Stimulated activated CD8-positive, alpha-beta memory T cell treated with anti-CD3 and anti-CD28 coated beads, Interleukin-2, amount 100 ng/mL, for 48 hours (primary cell): ENCODE measurements around the gene GPR132.
"Not testable (repeated sequence)": the region's sequence is repeated elsewhere in the genome, so short reads cannot be mapped to it uniquely, and the experiment has no call there.

Source experiments
- DNase-seq, 2 donors: peaks; one replicate each; pipeline ENCODE4 v3.0.0-alpha.2; 2020; ENCODE audit warnings: low read depth in 2 of 2

The GPR132 gene, protein sequence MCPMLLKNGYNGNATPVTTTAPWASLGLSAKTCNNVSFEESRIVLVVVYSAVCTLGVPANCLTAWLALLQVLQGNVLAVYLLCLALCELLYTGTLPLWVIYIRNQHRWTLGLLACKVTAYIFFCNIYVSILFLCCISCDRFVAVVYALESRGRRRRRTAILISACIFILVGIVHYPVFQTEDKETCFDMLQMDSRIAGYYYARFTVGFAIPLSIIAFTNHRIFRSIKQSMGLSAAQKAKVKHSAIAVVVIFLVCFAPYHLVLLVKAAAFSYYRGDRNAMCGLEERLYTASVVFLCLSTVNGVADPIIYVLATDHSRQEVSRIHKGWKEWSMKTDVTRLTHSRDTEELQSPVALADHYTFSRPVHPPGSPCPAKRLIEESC

DNA sequence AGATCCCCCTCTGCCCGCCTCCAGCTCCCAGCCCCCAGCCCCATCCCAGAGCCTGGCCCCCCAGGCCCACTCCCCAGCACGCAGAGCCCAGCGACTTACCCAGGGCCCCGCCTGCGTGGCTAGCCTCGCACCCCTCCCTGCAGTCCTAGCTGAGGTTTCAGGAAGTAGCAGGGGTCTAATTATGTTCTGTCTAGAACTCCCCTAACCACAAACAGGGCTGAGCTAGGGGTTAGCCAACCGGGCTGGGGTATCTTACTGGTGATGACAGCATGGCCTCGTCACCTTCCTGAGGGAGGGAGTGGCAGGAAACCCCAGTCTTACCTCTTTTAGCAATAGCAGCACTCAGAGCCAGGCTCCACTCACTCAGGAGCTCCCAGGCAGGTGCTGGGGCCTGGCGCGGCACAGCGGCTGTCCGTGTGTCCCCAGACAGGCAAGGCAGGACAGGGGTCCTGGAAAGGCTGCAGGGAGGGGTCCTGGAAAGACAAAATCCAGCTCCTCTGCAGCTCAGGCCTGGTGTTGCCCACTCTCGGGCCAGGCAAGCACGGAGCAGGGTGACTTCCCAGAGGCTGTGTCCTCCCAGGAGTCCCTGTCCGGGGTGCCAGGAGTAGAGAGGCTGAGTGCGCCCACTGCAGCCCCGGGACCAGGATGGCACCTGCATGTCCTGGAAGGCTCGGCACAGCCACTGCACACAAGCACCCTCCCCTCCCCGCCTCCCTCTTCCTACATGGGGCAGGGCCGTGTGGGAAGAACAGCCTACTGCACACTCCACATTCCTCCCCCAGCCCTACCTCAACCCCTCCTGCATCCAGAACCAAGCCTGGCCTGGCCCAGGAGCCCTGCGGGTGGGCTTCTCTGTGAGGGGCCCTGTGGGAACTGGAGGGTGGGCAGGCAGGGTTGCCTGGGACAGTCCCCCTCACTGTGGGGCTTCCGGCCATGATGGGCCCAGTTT, at the start of gene GPR132:
Gene GPR132 (minus strand): TSS at position 151 of the 949 bp plus-strand sequence. CDS start 10,010 bp downstream, outside the sequence.
- DNase-seq: peak; percentile 67 to 78

DNA sequence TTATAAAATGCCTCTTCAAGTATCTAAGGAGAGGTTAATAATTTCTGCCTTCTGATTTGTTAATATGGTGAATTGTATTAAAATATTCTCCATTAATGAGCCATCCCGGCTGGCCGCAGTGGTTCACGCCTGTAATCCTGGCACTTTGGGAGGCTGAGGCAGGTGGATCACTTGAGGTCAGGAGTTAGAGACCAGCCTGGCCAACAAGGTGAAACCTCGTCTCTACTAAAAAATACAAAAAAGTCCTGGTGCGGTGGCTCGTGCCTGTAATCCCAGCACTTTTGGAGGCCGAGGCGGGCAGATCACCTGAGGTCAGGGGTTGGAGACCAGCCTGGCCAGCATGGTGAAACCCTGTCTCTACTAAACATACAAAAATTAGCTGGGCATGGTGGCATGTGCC, 44.0 kb upstream of the GPR132 start:
- not testable (repeated sequence) for DNase-seq

DNA sequence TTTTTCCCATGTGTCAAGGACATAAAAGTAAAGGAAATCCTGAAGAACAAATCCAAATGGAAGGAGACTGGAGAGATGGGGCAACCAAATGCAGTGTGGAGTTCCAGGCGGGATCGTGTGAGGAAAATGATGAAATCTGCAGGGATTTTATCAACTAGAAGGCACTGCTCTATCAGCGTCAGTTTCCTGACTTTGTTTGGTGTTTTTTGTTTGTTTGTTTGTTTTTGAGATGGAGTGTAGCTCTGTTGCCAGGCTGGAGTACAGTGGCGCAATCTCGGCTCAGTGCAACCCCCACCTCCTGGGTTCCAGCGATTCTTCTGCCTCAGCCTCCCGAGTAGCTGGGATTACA, 43.3 kb upstream of the GPR132 start:
- no peak for DNase-seq

DNA sequence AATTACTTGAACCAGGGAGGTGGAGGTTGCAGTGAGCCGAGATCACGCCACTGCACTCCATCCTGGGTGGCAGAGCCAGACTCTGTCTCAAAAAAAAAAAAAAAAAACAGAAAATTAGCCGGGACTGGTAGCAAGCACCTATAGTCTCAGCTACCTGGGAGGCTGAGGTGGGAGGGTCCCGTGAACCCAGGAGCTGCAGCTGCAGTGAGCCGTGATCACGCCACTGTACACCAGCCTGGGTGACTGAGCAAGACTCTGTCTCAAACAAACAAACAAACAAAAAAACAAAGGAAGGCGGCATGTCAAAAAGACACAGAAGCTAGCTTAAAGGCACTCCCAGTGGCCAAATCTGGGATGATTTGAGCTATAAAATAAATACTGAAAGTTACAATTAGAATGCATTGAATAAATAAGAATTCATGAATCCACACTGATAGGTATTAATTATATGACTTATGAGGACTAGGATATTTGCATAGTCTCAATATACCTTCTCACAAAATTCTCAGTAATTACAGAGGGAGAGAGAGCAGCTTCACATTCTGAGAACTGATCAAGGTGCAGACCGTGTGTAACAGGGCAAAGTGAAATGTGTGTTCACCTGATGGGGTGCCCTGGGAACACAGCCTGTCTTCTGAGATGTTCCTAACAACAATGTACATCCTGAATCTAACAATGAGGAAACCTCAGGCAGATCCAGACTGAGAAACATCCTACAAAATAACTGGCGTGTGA, 42.7 kb upstream of the GPR132 start:
- no peak for DNase-seq

DNA sequence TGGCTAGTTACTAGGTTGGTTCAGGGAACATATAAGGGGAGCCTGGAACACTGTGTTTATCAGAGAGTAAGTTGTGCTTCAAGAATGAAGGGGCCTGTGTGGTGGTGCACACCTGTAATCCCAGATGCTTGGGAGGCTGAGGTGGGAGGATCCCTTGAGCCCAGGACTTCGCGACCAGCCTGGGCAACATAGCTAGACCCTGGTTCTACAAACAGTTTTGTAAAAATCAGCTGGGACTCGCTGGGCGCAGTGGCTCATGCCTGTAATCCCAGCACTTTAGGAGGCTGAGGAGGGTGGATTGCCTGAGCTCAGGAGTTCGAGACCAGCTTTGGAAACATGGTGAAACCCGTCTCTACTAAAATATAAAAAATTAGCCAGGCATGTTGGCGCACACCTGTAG, 42.1 kb upstream of the GPR132 start:
- no peak for DNase-seq

DNA sequence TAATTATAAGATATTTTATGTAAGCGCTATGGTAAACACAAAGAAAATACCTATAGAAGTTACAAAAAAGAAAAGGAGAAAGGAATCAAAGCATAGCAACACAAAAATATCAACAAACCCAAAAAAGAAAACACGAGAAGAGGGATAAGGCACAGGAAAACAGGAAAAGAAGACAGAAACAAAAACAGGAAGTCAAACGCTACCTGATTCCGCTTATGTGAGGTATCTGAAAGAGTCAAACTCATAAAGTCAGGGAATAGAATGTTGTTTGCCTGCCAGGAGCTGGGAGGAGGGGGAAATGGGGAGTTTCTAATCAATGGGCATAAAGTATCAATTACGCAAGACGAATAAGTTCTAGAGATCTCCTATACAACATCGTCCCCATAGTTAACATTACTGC, 39.9 kb upstream of the GPR132 start:
- no peak for DNase-seq

DNA sequence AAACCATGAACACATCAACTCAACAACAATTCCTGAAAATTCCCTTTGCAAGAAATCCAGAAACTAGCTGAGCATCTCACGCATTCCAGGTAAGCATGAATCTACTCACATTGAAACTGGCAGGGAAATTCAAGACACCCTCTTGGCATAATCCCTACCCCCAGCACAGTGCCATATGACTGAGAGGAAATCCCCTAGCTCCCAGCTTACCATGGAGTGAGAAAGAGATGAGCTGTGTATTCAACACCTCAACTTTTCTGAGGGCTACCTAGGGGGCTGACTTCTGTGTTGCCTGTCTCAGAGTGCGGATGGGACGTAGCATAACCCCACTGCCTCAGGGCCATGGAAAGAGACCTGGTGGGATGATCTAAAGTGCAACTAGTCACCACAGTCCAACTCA, 37.7 kb upstream of the GPR132 start:
- no peak for DNase-seq

DNA sequence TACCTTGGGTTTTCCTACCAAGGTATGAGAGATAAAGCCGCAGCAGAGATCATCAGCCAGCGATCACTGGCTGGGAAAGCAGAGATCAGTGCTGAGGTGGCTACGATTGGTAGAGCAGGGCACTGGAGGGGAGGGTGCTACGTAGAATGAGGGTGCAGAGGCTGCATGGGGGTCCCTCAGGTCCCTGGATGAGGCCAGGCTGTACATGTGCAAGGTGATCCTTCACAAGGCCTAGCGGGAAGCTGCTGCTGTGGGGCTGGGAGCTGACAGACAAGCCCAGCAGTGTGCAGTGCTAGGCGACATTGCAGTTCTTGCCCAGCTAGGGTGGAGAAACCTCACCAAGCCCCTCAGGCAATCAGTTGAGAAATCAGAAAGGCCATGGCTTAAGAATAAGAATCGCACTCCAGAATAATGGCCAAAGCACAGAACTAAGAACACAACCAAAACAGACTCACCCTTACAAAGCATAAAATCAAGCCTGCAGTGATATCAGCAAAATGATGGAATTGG, 37.2 kb upstream of the GPR132 start:
- DNase-seq: no peak

DNA sequence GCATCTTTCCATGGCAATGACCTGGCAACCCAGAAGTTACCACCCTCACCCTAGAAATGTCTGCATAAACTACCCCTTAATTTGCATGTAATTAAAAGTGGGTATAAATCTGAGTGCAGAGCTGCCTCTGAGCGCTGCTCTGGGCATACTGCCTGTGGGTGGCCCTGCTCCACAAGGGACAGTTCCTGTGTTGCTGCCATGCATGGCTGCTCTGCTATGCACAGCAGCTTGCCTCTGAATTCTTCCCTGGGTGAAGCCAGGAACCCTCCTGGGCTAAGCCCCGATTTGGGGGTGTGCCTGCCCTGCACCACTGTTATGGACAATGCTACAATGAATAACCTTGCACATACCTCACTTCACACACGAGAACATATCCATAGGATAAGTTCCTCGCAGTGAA, 35.7 kb upstream of the GPR132 start:
- DNase-seq: no peak

DNA sequence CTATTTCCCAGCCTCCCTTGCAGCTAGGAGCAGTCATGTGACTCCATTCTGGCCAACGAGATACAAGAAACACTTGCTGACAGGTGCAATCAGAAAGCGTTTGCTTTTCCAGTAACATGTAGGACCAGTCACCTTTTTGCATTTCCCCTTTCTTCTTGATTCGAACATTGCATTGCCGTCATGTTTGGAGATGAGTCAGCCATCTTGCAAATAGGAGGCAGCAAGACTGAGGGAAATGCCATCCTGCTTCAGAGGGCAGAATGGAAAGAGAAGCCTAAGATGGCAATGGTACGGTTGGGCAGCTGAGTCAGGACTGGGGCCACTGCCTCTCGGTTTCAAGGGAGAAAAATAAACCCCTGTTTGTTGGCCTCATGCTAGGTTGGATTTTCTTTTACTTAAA, 34.5 kb upstream of the GPR132 start:
- DNase-seq: no peak

DNA sequence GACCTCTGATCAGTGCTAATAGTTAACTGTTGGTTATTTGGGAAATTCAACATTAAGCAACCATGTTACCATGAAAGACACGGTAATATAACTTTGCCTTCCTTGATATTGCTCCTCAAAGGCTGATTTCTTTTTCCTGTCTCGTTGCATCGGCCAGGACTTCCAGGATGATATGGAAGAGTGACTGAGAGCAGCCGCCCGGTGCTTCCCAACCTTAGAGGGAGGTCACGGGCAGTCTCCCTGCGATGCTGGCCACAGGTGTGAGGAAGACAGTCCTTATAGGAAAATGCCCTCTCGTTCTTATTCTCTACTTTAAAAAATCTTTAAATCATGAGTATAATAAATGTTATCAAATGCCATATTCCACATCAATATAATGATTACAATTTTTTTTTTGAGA, 33.1 kb upstream of the GPR132 start:
- no peak for DNase-seq

DNA sequence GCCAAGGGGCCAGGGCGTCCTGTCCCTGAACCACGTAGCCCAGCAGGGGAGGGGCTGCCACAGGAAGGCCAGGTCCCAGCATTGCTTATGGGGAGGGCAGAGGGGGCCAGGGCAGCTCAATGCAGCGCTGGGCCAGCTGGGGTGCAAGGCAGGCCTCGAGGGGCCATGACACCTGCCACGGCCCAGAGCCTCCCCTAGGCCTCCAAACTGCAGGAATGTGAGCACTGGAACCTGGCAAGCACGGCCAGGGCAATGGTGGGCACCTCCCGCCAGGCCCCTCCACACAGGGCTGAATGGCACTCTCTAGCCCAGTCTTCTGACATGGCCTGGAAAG, 32.5 kb upstream of the GPR132 start:
- DNase-seq: no peak

DNA sequence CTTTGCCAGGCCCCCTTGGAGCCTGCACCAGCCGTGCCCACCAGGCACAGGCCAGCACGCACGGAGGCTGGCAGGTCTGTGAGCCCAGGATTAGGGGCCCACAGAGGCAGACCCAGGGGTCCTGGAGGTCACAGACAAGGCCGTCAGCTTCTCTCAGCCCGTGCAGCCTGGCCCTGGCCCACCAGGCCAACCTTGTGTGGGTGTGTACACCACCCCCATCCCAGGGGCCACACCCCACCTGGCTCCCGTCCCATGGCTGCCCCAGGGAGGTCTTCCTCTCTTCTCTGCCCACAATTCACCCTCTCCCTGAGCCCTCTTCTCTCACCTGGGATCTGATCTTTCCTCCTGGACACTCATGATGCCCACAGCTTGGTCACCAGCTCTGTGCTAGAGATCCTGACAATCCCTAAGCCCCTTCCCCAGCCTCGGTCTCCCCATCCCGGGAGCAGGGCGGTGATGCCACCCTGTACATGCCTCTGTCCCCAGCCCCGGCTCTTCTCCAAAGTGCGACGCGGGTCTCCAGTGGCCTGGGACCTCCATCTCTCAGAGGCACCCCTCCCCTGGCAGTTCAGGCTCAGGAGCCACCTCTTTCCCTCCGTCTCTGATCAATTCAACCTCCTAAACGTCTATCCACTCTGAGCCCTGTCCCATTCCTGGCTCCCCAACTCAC, 31.1 kb upstream of the GPR132 start:
- no peak for DNase-seq

DNA sequence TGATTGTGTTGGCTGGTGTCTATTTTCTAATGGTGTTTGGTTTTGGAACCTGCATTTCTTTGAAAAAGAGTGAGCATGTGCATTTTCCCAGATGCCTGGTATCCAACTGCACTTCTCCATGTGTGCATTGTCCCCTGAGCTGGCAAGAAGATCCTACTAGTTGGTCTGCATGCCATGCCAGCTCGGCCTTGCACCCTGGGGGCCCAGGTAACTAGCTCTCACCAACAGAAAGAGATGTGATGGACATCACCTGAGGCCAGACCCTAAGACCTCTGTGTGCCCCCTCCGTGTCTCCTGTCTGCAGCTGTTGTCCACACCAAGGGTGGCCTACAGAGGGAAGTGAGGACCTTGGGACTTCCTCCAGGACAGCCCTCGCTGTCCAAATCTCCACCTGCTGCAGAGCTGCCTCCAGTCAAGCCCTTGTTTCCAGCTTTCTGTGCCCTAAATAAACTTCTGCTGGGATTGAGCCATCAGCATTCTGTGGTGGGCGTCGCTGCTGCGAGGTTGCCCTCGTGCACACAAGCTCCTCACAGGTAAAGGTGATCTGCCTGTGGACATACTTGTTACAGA, 30.1 kb upstream of the GPR132 start:
- no peak for DNase-seq

DNA sequence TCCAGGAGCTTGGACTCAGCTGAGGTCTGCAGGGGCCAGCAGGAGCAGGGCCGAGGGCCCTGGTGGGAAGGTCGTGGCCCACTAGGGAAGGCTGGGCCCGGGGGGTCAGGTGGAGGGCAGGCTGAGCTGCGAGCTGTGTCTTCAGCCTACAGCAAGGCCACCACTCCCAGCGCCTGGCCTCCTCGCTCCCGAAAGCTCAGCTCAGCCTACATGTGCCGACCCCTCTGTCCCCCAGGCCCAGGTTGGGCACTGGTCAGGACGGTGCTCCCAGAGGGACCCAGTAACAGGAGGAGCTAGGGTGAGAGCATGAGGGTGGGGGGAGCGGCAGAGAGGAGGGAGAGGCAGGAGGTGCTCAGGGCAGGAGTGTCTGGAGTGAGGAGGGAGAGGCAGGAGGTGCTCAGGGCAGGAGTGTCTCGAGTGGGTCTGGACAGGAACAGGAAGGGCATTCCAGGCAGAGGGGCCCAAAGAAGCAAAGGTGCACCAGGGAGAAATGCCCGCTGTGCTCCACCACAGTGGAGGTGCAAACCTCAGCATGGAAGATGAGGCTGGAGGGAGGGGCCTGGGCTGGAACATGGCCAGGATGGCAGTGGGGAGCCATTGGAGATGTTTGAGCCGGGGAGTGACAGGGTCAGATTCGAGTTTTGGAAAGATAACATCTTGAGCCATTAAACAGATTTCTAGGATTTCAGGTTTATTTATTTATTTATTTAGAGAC, 29.1 kb upstream of the GPR132 start:
- DNase-seq: no peak

DNA sequence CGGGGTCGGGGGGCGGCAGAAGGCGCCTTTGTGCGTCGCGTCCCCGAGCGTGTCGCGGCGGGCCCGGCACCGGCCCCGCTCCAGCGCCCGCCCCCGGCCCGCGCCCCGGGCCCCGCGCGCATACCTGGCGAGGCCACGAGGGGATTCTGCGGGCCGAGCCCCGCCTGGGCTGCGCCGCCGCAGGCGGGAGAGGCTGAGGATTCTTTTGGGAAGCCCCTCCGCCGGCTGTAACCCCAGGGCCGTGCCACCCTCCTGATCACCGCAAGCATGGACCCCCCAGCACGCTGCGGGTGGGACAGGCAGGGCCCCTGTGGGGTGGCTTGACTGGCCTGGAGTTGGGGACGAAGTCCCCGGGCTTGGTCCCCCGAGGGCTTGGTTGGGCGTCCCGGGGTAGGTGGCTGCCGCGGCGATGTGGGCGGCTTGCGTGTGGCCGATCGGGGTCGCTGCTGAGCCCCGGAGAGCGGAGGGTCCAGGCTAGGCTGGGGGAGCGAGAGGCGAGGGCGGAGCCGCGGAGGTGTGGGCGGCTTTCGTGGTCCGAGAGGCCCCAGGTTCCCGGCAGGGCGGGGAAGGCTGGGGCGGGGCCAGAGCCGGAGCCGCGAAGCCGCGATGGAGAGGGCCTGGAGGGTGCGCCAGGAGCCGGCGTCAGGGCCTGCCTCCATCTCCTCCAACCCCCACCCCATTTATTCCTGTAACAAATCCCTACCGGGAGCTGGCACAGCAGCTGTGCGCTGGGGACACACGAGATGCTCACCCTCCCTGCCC, 28.4 kb upstream of the GPR132 start:
- DNase-seq: peak; percentile 84 to 85

DNA sequence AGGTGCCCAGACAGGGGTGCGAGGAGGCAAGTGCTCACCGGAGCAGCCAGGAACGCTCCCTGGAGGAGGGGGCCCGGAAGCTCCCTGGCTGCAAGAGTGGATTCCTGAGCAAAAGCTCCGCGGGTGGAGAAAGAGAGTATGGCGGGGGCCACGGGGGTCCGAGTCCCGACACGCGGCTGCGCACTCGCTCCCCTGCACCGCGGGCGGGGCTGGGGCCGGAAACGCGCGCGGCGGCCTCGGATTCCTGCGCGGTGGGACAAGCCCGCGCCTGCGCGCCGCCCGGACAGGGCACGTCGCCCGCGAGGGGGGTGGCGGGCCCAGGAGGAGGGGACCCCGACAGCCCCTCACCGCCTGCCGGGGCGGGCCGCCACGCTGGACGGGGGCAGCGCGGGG, 27.8 kb upstream of the GPR132 start:
- peak; percentile 48 to 58 for DNase-seq

DNA sequence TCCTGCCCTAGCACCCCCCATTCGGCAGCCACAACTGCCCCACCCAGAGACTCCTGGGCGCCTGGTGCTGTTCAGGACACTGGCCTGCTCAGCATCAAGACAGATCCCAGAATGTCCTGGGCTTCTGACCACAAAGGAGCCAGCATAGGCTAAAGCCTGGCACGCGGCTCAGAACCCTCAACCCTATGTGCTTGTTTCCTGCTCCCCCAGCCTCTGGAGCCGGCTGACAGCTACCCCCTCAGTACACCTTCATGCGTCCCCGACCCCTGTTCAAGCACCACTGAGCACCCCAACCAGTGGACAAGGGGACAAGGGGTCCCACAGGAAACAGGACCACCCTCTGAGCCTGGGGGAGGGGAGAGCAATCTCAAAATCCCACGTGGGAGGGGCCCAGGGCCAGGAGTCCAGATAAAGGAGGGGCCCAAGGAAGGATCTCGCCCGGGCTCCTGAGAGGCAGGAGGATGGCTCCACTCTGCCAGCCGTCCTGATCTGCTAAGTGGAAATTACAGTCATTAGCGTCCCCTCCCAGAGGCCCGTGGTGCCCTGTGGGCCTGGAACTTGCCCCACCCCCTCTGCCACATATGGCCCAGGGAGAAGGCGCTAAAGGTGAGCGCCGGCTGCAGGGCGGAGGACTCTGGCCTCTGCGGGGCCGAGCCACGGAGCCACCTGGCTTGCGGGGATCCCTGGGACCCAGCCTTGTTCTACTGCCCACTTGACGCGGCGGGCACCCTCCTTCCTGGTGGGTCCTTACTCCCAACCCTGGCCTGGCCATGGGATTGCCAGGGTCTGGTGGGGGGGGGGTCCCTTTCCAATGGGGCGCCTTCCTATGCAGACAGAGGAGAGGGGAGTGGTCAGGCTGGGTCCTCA, 27.2 kb upstream of the GPR132 start:
- no peak for DNase-seq
